H9 (cell line): ENCODE data around the gene KREMEN1. TPM values are rescaled to one million over a fixed set of nuclear protein-coding genes. Genes with fewer than 3 reads are reported as not detected.

ENCODE experiments used
- DNase-seq: peaks from one replicate; pipeline ENCODE4 v3.0.0-alpha.2; 2017
- H2AFZ ChIP-seq: one replicate; pipeline ENCODE4 v1.6.1; 2013; ENCODE audit warnings: mild to moderate bottlenecking, low read length, control low read depth, moderate library complexity
- H2AK5ac ChIP-seq: 2 replicates; pipeline ENCODE4 v1.6.1; 2013; ENCODE audit warnings: low read length, control low read depth, mixed read lengths; ENCODE audit not compliant: insufficient read length
- H2BK120ac ChIP-seq: one replicate; pipeline ENCODE4 v1.6.1; 2013; ENCODE audit warnings: low read depth, mild to moderate bottlenecking, low read length, control low read depth, inconsistent platforms; ENCODE audit not compliant: poor library complexity, severe bottlenecking
- H2BK12ac ChIP-seq: 2 replicates; pipeline ENCODE4 v1.6.1; 2013; ENCODE audit warnings: low read length, control low read depth, mixed read lengths, low read depth; ENCODE audit not compliant: insufficient read length
- H2BK15ac ChIP-seq: 2 replicates; pipeline ENCODE4 v1.6.1; 2013; ENCODE audit warnings: low read depth, low read length, control low read depth
- H2BK20ac ChIP-seq: one replicate; pipeline ENCODE4 v1.6.1; 2013; ENCODE audit warnings: low read depth, mild to moderate bottlenecking, low read length, control low read depth, inconsistent platforms; ENCODE audit not compliant: poor library complexity, severe bottlenecking
- H2BK5ac ChIP-seq: 2 replicates; pipeline ENCODE4 v1.6.1; 2013; ENCODE audit warnings: low read length, control low read depth, mixed read lengths; ENCODE audit not compliant: insufficient read length
- H3K14ac ChIP-seq: 2 replicates; pipeline ENCODE4 v1.6.1; 2013; ENCODE audit warnings: low read length, control low read depth; ENCODE audit not compliant: insufficient read depth
- H3K18ac ChIP-seq: 2 replicates; pipeline ENCODE4 v1.6.1; 2013; ENCODE audit warnings: low read depth, mild to moderate bottlenecking, mixed read lengths, low read length, control low read depth; ENCODE audit not compliant: insufficient read length
- H3K23ac ChIP-seq: 2 replicates; pipeline ENCODE4 v1.6.1; 2013; ENCODE audit warnings: low read length, control low read depth, mixed read lengths, low read depth; ENCODE audit not compliant: insufficient read length
- H3K23me2 ChIP-seq: 2 replicates; pipeline ENCODE4 v1.6.1; 2013; ENCODE audit warnings: low read depth, mild to moderate bottlenecking, mixed read lengths, low read length, control low read depth; ENCODE audit not compliant: insufficient read length, poor library complexity, severe bottlenecking
- H3K27ac ChIP-seq: 2 replicates; pipeline ENCODE4 v1.5.1; 2013; ENCODE audit warnings: low read length, control low read depth, mixed read lengths, low read depth; ENCODE audit not compliant: insufficient read length
- H3K27me3 ChIP-seq: 2 replicates; pipeline ENCODE4 v1.6.1; 2013; ENCODE audit warnings: low read length, control low read depth, inconsistent platforms; ENCODE audit not compliant: insufficient read depth
- H3K4ac ChIP-seq: 2 replicates; pipeline ENCODE4 v1.6.1; 2013; ENCODE audit warnings: low read depth, mild to moderate bottlenecking, control low read depth, inconsistent platforms, low read length, moderate library complexity
- H3K4me1 ChIP-seq: 2 replicates; pipeline ENCODE4 v1.6.1; 2013; ENCODE audit warnings: low read length, control low read depth, inconsistent platforms; ENCODE audit not compliant: insufficient read depth
- H3K4me2 ChIP-seq: 2 replicates; pipeline ENCODE4 v1.6.1; 2013; ENCODE audit warnings: low read length, control low read depth, mixed read lengths; ENCODE audit not compliant: insufficient read length, insufficient read depth
- H3K56ac ChIP-seq: 2 replicates; pipeline ENCODE4 v1.6.1; 2013; ENCODE audit warnings: low read depth, mild to moderate bottlenecking, mixed read lengths, low read length, control low read depth; ENCODE audit not compliant: insufficient read length
- H3K79me1 ChIP-seq: 2 replicates; pipeline ENCODE4 v1.6.1; 2013; ENCODE audit warnings: low read depth, mild to moderate bottlenecking, moderate library complexity, low read length, control low read depth, inconsistent platforms; ENCODE audit not compliant: insufficient read depth, poor library complexity, severe bottlenecking
- H3K79me2 ChIP-seq: 2 replicates; pipeline ENCODE4 v1.6.1; 2013; ENCODE audit warnings: low read length, control low read depth, inconsistent platforms; ENCODE audit not compliant: insufficient read depth
- H3K9ac ChIP-seq: 2 replicates; pipeline ENCODE4 v1.6.1; 2013; ENCODE audit warnings: low read length, control low read depth, mixed read lengths; ENCODE audit not compliant: insufficient read length; ENCODE audit errors: extremely low read depth
- H3K9me3 ChIP-seq: one replicate; pipeline ENCODE4 v1.6.1; 2013; ENCODE audit warnings: low read depth, low read length, inconsistent platforms; ENCODE audit not compliant: control insufficient read depth
- H3T11ph ChIP-seq: one replicate; pipeline ENCODE4 v1.6.1; 2013; ENCODE audit warnings: mild to moderate bottlenecking, low read length, control low read depth, inconsistent platforms
- H4K20me1 ChIP-seq: one replicate; pipeline ENCODE4 v1.6.1; 2013; ENCODE audit not compliant: control insufficient read depth, insufficient read length, insufficient read depth
- H4K5ac ChIP-seq: 2 replicates; pipeline ENCODE4 v1.6.1; 2013; ENCODE audit warnings: low read depth, mild to moderate bottlenecking, mixed read lengths, low read length, control low read depth; ENCODE audit not compliant: insufficient read length
- H4K8ac ChIP-seq: replicated peaks from 2 replicates; pipeline ENCODE4 v1.6.1; 2013; ENCODE audit warnings: low read length, control low read depth, mixed read lengths, low read depth; ENCODE audit not compliant: insufficient read length
- H4K91ac ChIP-seq: 2 replicates; pipeline ENCODE4 v1.6.1; 2013; ENCODE audit warnings: low read depth, mild to moderate bottlenecking, moderate library complexity, mixed read lengths, low read length, control low read depth; ENCODE audit not compliant: insufficient read length
- H3K27ac Mint-ChIP-seq, 3 experiments: 2 replicates in 2 of 3; 3 replicates in 1 of 3; pipeline ENCODE4 v1.8.0; 2020 to 2021; ENCODE audit warnings: mixed read lengths in 3 of 3, mild to moderate bottlenecking in 1 of 3, moderate library complexity in 1 of 3
- H3K27me3 Mint-ChIP-seq: 2 replicates; pipeline ENCODE4 v1.8.0; 2021; ENCODE audit warnings: low read depth, mild to moderate bottlenecking, moderate library complexity, mixed read lengths
- H3K36me3 Mint-ChIP-seq, 3 experiments: 2 replicates in 2 of 3; 3 replicates in 1 of 3; pipeline ENCODE4 v1.8.0; 2020 to 2021; ENCODE audit warnings: low read depth in 3 of 3, mixed read lengths in 3 of 3; ENCODE audit not compliant: insufficient read depth in 1 of 3
- H3K4me1 Mint-ChIP-seq, 2 experiments: 2 replicates each; pipeline ENCODE4 v1.8.0; 2020; ENCODE audit warnings: mixed read lengths in 2 of 2
- H3K4me3 Mint-ChIP-seq, 2 experiments: 2 replicates in 1 of 2; 3 replicates in 1 of 2; pipeline ENCODE4 v1.8.0; 2020 to 2021; ENCODE audit warnings: mild to moderate bottlenecking in 2 of 2, mixed read lengths in 2 of 2, moderate library complexity in 1 of 2
- H3K9me3 Mint-ChIP-seq, 2 experiments: 2 replicates in 1 of 2; 3 replicates in 1 of 2; pipeline ENCODE4 v1.8.0; 2020; ENCODE audit warnings: mild to moderate bottlenecking in 2 of 2, mixed read lengths in 2 of 2, moderate library complexity in 1 of 2
- WGBS: extraction: QIAGEN DNeasy Blood & Tissue Kit; methylation state at CpG from one replicate; pipeline ENCODE4 v1.1.7; 2013; ENCODE audit warnings: missing lambda C conversion rate, low lambda C conversion rate, mixed read lengths; ENCODE audit not compliant: insufficient read length; ENCODE audit errors: extremely low coverage; 5-methylcytosine and 5-hydroxymethylcytosine counted together
- total RNA-seq: library from RNA; stranded (reverse); gene quantifications from 2 replicates; pipeline ENCODE4 v1.2.1, GENCODE V29; 2021
- TF ChIP-seq, protein P1 (sequence below): fragments of 200-600 bp; sonication (generic); conservative IDR thresholded peaks from 3 replicates; pipeline ENCODE4 v1.8.0; 2021; ENCODE audit warnings: antibody characterized with exemption, mild to moderate bottlenecking

Gene KREMEN1
- total RNA-seq, 1 experiment from 2014 or later = 2.4 TPM

DNA sequence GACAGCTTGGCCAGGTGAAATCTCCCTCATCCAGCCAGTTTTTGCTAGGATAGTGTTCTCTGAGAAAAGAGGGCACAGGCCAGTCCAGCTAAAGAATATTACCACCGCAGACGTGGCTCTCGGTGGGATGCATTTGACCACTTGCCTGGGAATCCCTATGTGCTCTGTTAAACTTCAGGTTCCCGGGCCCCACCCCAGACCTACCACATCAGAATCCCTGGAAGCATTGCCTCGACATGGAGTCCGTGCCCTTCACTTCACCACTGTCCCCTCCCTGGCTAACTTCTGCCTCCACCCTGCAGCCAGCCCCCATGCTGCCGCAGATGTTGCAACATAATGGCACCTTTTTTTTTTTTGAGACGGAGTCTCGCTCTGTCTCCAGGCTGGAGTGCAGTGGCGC, 76.0 kb downstream of the KREMEN1 start:
- Histone ChIP-seq H2AK5ac (no peak overlapping the region), H4K5ac (no peak overlapping the region), H3K56ac (no peak overlapping the region), H2BK5ac (no peak overlapping the region), H3K23me2 (no peaks in the 10 kb centered on the region), H3K79me2 (no peaks in the 10 kb centered on the region), H3K9me3 (no peaks in the 10 kb centered on the region), H4K20me1 (no peaks in the 10 kb centered on the region), H2BK12ac (no peak overlapping the region), H3K18ac (no peak overlapping the region), H3K14ac (no peak overlapping the region), H3K23ac (no peak overlapping the region), H3K4me2 (no peak overlapping the region), H3K79me1 (no peaks in the 10 kb centered on the region), H3K4me1 (peaks cover 8% of the 10 kb centered on the region; the same call in 1 of the 2 replicates), H4K8ac (no peak overlapping the region), H4K91ac (no peak overlapping the region), H3K4ac (no peak overlapping the region), H3K9ac (no peak overlapping the region), H2BK120ac (no peak overlapping the region), H2BK15ac (no peak overlapping the region), H3K27me3 (no peaks in the 10 kb centered on the region), H2AFZ (no peak overlapping the region), H3K27ac (no peak overlapping the region), H2BK20ac (no peak overlapping the region), H3T11ph (no peak overlapping the region)
- TF ChIP-seq, protein P1, sequence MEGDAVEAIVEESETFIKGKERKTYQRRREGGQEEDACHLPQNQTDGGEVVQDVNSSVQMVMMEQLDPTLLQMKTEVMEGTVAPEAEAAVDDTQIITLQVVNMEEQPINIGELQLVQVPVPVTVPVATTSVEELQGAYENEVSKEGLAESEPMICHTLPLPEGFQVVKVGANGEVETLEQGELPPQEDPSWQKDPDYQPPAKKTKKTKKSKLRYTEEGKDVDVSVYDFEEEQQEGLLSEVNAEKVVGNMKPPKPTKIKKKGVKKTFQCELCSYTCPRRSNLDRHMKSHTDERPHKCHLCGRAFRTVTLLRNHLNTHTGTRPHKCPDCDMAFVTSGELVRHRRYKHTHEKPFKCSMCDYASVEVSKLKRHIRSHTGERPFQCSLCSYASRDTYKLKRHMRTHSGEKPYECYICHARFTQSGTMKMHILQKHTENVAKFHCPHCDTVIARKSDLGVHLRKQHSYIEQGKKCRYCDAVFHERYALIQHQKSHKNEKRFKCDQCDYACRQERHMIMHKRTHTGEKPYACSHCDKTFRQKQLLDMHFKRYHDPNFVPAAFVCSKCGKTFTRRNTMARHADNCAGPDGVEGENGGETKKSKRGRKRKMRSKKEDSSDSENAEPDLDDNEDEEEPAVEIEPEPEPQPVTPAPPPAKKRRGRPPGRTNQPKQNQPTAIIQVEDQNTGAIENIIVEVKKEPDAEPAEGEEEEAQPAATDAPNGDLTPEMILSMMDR = no peak
- peaks cover 2% of the 10 kb centered on the region for H3K27me3 Mint-ChIP-seq
- H3K9me3 Mint-ChIP-seq = no peaks in the 10 kb centered on the region
- H3K27ac Mint-ChIP-seq = no peak overlapping the region
- peaks cover 35 to 51% of the 10 kb centered on the region in 2 experiments for H3K4me1 Mint-ChIP-seq
- H3K36me3 Mint-ChIP-seq = no peaks in the 10 kb centered on the region
- H3K4me3 Mint-ChIP-seq = no peak overlapping the region
- peak; percentile 20 for DNase-seq
- no CpG with 5 or more reads among the region's 10 CpGs for WGBS
